Stimulated activated CD8-positive, alpha-beta memory T cell treated with anti-CD3 and anti-CD28 coated beads, Interleukin-12 subunit alpha, Interleukin-12 subunit beta, amount 100 ng/mL, for 24 hours (primary cell): ENCODE measurements around the gene CT45A9.
"Not testable (repeated sequence)": the region's sequence is repeated elsewhere in the genome, so short reads cannot be mapped to it uniquely, and the experiment has no call there.

Source experiments
- DNase-seq: peaks from one replicate; pipeline ENCODE4 v3.0.0-alpha.2; 2020; ENCODE audit errors: extremely low read depth

CT45A9 gene

GRCh38 chrX:135871712-135872111 lies at the start of gene CT45A9:
CT45A9 (minus strand) TSS chrX:135871812; CDS start chrX:135868061, 3,751 bp downstream.
- DNase-seq: not testable (repeated sequence)

- not testable (repeated sequence) for DNase-seq
Observed at GRCh38 chrX:135920516-135920915, 48.9 kb upstream of the CT45A9 start.

- DNase-seq: no peak
Observed at GRCh38 chrX:135914404-135914803, 42.8 kb upstream of the CT45A9 start.

GRCh38 chrX:135910251-135910650 lies 38.6 kb upstream of the CT45A9 start:
- DNase-seq: no peak

GRCh38 chrX:135893294-135893817 lies 21.7 kb upstream of the CT45A9 start, which contains the start of the genes CT45A10 and SAGE1:
CT45A10 (minus strand) TSS chrX:135893444; CDS start chrX:135885344, 8,100 bp downstream.
SAGE1 (plus strand) TSS chrX:135893716; CDS start chrX:135896243, 2,527 bp downstream.
- DNase-seq: no peak

GRCh38 chrX:135892781-135893180 lies 21.2 kb upstream of the CT45A9 start:
- no peak for DNase-seq

- DNase-seq: no peak
Observed at GRCh38 chrX:135890087-135890585, 18.5 kb upstream of the CT45A9 start.

- DNase-seq: not testable (repeated sequence)
Observed at GRCh38 chrX:135888976-135889375, 17.4 kb upstream of the CT45A9 start.

GRCh38 chrX:135888230-135888629 lies 16.6 kb upstream of the CT45A9 start:
- not testable (repeated sequence) for DNase-seq

GRCh38 chrX:135882741-135883140 lies 11.1 kb upstream of the CT45A9 start:
- not testable (repeated sequence) for DNase-seq

GRCh38 chrX:135854438-135854837 lies 17.2 kb downstream of the CT45A9 start, which contains the start of gene CT45A8:
CT45A8 (minus strand) TSS chrX:135854538; CDS start chrX:135850783, 3,755 bp downstream.
- DNase-seq: not testable (repeated sequence)

- not testable (repeated sequence) for DNase-seq
Observed at GRCh38 chrX:135837180-135837579, 34.4 kb downstream of the CT45A9 start, which contains the start of gene CT45A7. CT45A7 (minus strand) TSS chrX:135837280; CDS start chrX:135833533, 3,747 bp downstream.

GRCh38 chrX:135819912-135820311 lies 51.7 kb downstream of the CT45A9 start, which contains the start of gene CT45A2:
CT45A2 (minus strand) TSS chrX:135820012; CDS start chrX:135816265, 3,747 bp downstream.
- not testable (repeated sequence) for DNase-seq
